ENCODE measurements around the gene RNF144B. TPM values are rescaled to one million over a fixed set of nuclear protein-coding genes. Genes with fewer than 3 reads are reported as not detected.

Gene RNF144B
- total and polyA plus RNA-seq, 9 of the 15 experiments (the other 6 are each of a cell fraction or from before 2014, with no cell fraction given) = 0.01 TPM; not detected in 8

- Histone ChIP-seq H3K4me2 (ENCODE audit: insufficient read depth, low read length) (no peak overlapping the region), H3K4me3 (no peak overlapping the region), H3K27me3 (ENCODE audit: control insufficient read depth in 2 of 2, insufficient read depth in 2 of 2, low read length in 2 of 2) (peaks cover 0 to 5% of the 10 kb centered on the region in 2 experiments; a peak in 1 of 5 replicates), H4K20me1 (replicated peaks; ENCODE audit: control insufficient read depth, insufficient read depth, low read length) (no peaks in the 10 kb centered on the region), H3K36me3 (ENCODE audit: control insufficient read depth, insufficient read depth, low read length) (no peaks in the 10 kb centered on the region), H3K79me2 (ENCODE audit: control insufficient read depth, insufficient read depth, low read length) (no peaks in the 10 kb centered on the region), H2AFZ (ENCODE audit: low read depth, low read length) (no peak overlapping the region), H3K9me3 (replicated peaks; ENCODE audit: control insufficient read depth, insufficient read depth, low read depth, low read length) (no peaks in the 10 kb centered on the region), H3K4me1 (replicated peaks in 1 of 2; ENCODE audit: control insufficient read depth in 2 of 2, insufficient read depth in 2 of 2, low read length in 2 of 2) (no peaks in the 10 kb centered on the region), H3K27ac (ENCODE audit: extremely low read depth, low read depth, low read length) (no peak overlapping the region), H3K9ac (ENCODE audit: insufficient read depth in 1 of 2, low read depth in 2 of 2, low read length in 2 of 2) (no peak overlapping the region), H3K9me1 (ENCODE audit: control insufficient read depth, insufficient read depth, low read length) (no peaks in the 10 kb centered on the region)
- FAIRE-seq (peak; percentile 6), ATAC-seq (no peak), DNase-seq (ENCODE audit: extremely low read depth in 1 of 4, low spot score in 3 of 4) (no peak)
- POLR2A ChIA-PET = no interaction called here
- TF ChIP-seq TGIF2 (CRISPR knock-in tag; IDR thresholded peaks at IDR 0.05) (no peak), POLR3G (IDR thresholded peaks at IDR 0.05; ENCODE audit: extremely low read depth, insufficient read length, insufficient replicate concordance) (no peak), OTX1 (CRISPR knock-in tag; IDR thresholded peaks at IDR 0.05) (no peak), CCAR2 (IDR thresholded peaks at IDR 0.05; ENCODE audit: low read depth, low read length) (no peak), ETV6 (IDR thresholded peaks at IDR 0.05; ENCODE audit: borderline replicate concordance in 1 of 2, low read depth in 2 of 2, low read length in 1 of 2) (no peak), ETV6 (CRISPR knock-in tag; IDR thresholded peaks at IDR 0.05; ENCODE audit: borderline replicate concordance) (no peak), SIN3B (IDR thresholded peaks at IDR 0.05; ENCODE audit: low read depth) (no peak), GTF2F1 (IDR thresholded peaks at IDR 0.05; ENCODE audit: low read depth, low read length) (no peak), ILK (tag; IDR thresholded peaks at IDR 0.05; ENCODE audit: borderline replicate concordance, low read depth) (no peak), SMARCE1 (IDR thresholded peaks at IDR 0.05) (no peak), KAT8 (IDR thresholded peaks at IDR 0.05; ENCODE audit: low read depth) (no peak), L3MBTL2 (IDR thresholded peaks at IDR 0.05) (no peak), RBM25 (IDR thresholded peaks at IDR 0.05; ENCODE audit: low read depth, low read length, severe bottlenecking) (no peak), SLC30A9 (CRISPR knock-in tag; IDR thresholded peaks at IDR 0.05) (no peak), ZNF639 (CRISPR knock-in tag; conservative IDR thresholded peaks at IDR 0.05 in 1 of 2, IDR thresholded peaks at IDR 0.05 in 1 of 2) (no peak), KAT2B (IDR thresholded peaks at IDR 0.05; ENCODE audit: low read depth, low read length) (no peak), TEAD2 (tag; IDR thresholded peaks at IDR 0.05) (no peak), DACH1 (IDR thresholded peaks at IDR 0.05; ENCODE audit: partially characterized antibody) (no peak), NR2F6 (CRISPR knock-in tag; IDR thresholded peaks at IDR 0.05) (no peak), MXD1 (CRISPR knock-in tag; IDR thresholded peaks at IDR 0.05; ENCODE audit: borderline replicate concordance, poor library complexity, severe bottlenecking) (no peak), GATA2 (CRISPR knock-in tag; IDR thresholded peaks at IDR 0.05) (no peak)
- intact Hi-C loops (cut with micrococcal nuclease) (no loop called here), in situ Hi-C loops (cut with MboI) (no loop called here)
- BruUV-seq (replicated peaks) = no TSS peak
- CTCF ChIA-PET (ENCODE audit: low intra/inter-chr PET ratio) = no interaction called here
- 0% methylated on average over 2 of the region's 2 CpGs for WGBS (ENCODE audit: insufficient coverage, low coverage, missing lambda C conversion rate)
Observed at GRCh38 chr6:18488004-18488403, 100.9 kb downstream of the RNF144B start.

Measured in K562 (cell line).